IPS-20b (cell line): ENCODE data around the gene RRM2.

Experiments used
- H3K27ac ChIP-seq: one replicate; pipeline ENCODE4 v1.5.1; 2013; ENCODE audit warnings: low read length
- H3K27me3 ChIP-seq: 2 replicates; pipeline ENCODE4 v1.6.1; 2013; ENCODE audit warnings: mild to moderate bottlenecking, low read length, inconsistent platforms; ENCODE audit not compliant: insufficient read depth
- H3K36me3 ChIP-seq: 2 replicates; pipeline ENCODE4 v1.6.1; 2013; ENCODE audit warnings: low read depth, mild to moderate bottlenecking, inconsistent platforms, low read length, moderate library complexity; ENCODE audit not compliant: insufficient read depth
- H3K4me1 ChIP-seq: 2 replicates; pipeline ENCODE4 v1.6.1; 2013; ENCODE audit warnings: mild to moderate bottlenecking, control low read depth, inconsistent platforms, low read length, moderate library complexity; ENCODE audit not compliant: insufficient read depth
- H3K4me3 ChIP-seq: 2 replicates; pipeline ENCODE4 v1.5.1; 2013; ENCODE audit warnings: mild to moderate bottlenecking, low read length, inconsistent platforms
- H3K9ac ChIP-seq: 2 replicates; pipeline ENCODE4 v1.6.1; 2013; ENCODE audit warnings: low read depth, mild to moderate bottlenecking, inconsistent platforms, low read length, moderate library complexity
- H3K9me3 ChIP-seq: 2 replicates; pipeline ENCODE4 v1.6.1; 2013; ENCODE audit warnings: mild to moderate bottlenecking, low read depth, low read length, inconsistent platforms; ENCODE audit not compliant: insufficient read depth

The RRM2 gene

DNA sequence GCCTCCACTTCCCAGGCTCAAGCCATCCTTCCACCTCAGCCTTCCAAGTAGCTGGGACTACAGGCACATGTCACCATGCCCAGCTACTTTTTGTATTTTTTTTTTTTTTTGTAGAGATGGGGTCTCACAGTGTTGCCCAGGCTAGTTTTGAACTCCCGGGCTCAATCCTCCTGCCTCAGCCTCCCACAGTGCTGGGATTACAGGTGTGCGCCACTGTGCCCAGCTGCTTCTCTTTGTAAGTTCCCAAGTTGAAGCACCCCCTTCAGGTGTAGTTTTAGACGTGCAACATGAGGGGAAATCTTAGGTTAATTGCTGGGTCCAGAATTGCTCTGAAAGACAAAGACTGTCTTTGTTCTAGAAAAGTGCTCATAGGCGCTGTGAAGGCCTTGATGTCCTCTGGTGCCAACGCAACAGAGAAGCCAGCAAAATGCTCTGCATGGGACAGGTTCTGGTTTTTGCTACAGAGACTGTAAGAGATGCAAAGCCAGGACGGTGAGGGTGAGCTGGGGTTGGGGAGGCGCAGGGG, 46.6 kb downstream of the RRM2 start:
- H3K27ac ChIP-seq: no peak overlapping the region
- H3K4me3 ChIP-seq: no peak overlapping the region
- no peak overlapping the region for H3K9ac ChIP-seq
- H3K9me3 ChIP-seq: no peaks in the 10 kb centered on the region
- no peaks in the 10 kb centered on the region; the same call in 1 of the 2 replicates for H3K4me1 ChIP-seq
- H3K27me3 ChIP-seq: no peaks in the 10 kb centered on the region
- H3K36me3 ChIP-seq: peaks cover 5% of the 10 kb centered on the region; the same call in 1 of the 2 replicates

DNA sequence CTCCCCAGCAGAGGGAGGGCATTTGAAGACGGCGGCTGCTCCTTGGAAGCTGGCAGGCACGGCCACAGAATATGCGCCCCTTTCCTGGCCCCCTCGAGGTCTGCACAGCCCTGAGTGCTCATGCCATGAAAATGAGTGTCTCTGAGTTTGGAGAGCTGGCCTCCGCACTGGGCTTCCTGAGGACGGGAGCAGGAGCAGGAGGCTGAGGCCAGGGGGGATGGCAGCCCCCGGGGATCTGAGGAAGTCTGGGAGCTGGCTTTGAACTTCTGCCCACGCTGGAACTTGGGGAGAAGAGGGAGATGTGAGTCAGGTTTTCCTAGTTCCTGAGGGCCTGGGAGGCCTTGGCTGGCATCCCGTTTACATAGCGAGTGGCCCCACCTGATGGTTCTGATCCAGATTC, 47.0 kb downstream of the RRM2 start:
- Histone ChIP-seq H3K36me3 (no peaks in the 10 kb centered on the region), H3K27me3 (no peaks in the 10 kb centered on the region), H3K4me3 (no peak overlapping the region), H3K4me1 (no peaks in the 10 kb centered on the region; the same call in 1 of the 2 replicates), H3K9ac (no peak overlapping the region), H3K9me3 (no peaks in the 10 kb centered on the region), H3K27ac (no peak overlapping the region)

DNA sequence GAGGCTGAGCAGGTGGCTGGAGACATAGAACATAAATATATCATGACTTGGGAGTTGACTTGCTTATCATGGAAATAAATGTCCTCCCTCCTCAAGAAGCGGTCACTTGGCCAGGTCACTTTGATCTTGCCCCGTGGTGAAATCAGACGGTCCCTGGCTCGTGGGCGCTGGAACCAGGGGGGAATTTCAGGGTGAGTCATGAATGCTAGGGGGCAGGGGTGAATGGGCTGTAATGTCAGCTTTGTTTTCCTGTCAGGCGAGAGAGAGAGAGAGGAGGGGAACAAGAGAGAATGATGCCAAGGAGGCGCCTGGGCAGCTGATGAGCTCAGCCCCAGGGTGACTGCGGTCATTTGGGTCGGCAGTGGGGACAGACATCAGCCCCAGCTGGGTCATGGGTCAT, 47.7 kb downstream of the RRM2 start:
- Histone ChIP-seq H3K9me3 (no peaks in the 10 kb centered on the region), H3K4me3 (no peak overlapping the region), H3K9ac (no peak overlapping the region), H3K27me3 (no peaks in the 10 kb centered on the region), H3K36me3 (no peaks in the 10 kb centered on the region), H3K27ac (no peak overlapping the region), H3K4me1 (no peaks in the 10 kb centered on the region; the same call in 1 of the 2 replicates)

DNA sequence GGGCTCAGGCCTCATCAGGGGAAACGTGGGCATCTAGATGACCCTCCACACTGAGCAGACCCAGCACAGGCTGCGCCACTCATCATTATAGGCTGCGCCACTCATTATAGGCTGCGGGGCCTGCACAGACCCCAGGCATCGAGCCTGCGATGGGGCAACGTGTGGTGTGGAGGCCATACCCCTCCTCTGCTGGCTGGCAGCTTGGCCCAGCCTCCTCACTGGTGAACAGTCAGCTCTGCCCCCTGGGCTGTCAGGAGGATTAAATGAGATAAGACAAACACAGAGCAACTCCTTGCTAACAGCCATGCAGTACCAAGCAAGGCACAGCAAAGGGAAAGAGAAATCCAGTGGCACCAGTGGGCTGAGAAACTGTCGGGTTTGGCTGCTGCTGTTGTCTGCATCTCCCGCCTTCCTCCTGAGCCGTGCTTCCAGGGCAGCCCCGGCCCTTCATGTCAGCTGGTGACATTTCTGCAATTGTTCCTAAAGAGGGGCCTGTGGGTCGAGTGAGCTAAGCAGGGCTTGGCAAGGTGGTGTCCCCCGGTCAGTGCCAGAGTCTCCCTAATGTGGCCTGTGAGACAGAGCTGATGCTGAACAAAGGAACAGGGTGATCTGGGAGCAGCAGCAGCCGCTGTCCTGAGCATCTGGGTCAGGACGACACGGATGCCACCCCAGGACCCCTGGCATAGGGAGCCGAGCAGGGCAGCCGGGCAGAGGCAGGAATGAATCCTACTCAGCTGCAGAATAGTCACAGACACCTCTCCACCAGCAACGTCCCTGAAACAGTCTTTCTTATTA, 48.7 kb downstream of the RRM2 start:
- Histone ChIP-seq H3K9ac (no peak overlapping the region; the same call in 1 of the 2 replicates), H3K4me1 (no peaks in the 10 kb centered on the region; the same call in 1 of the 2 replicates), H3K9me3 (no peaks in the 10 kb centered on the region), H3K27me3 (no peaks in the 10 kb centered on the region), H3K4me3 (no peak overlapping the region), H3K27ac (no peak overlapping the region), H3K36me3 (no peaks in the 10 kb centered on the region)

DNA sequence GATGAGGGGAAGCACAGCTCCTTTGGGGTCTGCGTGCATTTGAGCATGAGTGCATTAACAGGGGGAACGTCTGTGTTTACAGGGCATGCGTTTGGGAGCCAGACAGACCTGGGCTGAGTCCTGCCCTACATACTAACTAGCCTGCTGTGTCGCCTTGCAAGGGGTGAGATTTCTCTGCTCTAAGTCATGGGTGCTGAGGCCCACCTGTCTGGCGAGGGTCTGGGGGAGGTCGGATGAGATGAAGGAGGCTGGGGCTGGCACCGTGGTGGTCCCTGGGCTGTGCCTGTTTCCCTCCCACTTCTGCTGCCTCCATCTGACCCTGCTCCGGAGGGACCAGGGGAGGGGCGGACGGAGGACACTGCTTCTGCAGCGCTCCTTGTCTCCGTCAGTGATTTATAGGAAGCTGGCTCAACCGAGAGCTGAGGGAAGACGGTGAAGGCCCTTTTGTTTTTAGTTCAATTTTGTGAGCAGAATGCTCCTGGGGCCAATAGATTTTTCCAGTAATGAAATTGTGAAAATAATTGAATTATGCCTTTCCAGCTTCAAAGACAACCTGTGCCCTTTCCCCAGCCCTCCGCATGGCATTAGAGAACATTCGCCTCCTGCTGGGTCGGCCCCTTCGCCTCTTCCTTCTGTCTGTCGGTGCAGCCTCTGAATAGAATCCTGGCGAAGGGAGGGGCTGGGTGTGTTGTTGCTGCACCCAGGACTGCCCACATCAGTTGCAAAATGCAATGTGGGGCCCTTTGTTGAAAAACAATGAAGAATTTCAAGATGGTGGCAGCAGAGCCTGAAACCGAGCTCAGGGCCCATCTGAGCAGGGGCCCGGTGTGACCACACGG, 49.7 kb downstream of the RRM2 start:
- Histone ChIP-seq H3K9me3 (no peaks in the 10 kb centered on the region), H3K27me3 (no peaks in the 10 kb centered on the region), H3K4me3 (no peak overlapping the region)

DNA sequence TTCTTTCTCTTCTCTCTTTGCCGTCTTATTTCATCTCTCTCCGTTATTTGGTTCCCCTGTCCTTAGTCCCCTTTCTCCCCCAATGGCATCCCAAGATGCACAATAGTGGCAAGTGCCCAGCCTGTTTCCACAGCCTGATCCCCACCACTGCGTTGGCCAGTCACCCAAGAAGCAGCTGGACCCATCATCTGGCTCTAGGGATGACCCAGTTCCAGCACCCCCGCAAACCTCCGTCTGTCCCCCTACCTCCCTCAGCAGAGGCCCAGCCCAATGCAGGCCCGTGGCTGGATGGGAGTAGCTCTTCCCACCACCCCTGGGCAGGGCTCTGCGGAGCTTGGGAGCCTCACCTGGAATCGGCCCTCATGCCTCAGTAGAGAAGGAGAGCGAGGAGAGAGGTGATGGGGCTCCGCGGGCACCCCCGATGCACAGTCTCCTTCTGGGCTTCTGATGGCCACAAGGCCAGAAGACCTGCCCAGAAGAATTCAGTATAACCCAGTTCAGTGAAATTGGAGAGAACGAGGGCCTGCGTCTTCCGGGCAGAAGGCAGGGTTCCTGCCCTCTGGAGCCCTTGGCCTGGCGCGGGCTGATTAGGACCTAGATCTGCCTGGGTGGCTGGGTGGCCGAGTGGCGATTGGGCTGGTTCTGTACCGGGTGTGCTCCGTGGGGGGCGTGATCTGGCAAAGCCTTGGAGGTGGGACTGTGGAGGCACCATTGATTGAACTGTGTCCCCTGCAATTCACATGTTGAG, 50.9 kb downstream of the RRM2 start:
- Histone ChIP-seq H3K36me3 (no peaks in the 10 kb centered on the region), H3K27me3 (no peaks in the 10 kb centered on the region), H3K4me1 (no peaks in the 10 kb centered on the region; the same call in 1 of the 2 replicates), H3K9me3 (no peaks in the 10 kb centered on the region), H3K4me3 (no peak overlapping the region), H3K27ac (no peak overlapping the region), H3K9ac (no peak overlapping the region)

More for the DNA sequence above, 49.7 kb downstream of the RRM2 start:
- Histone ChIP-seq H3K27ac (no peak overlapping the region), H3K4me1 (no peaks in the 10 kb centered on the region; the same call in 1 of the 2 replicates), H3K9ac (no peak overlapping the region), H3K36me3 (no peaks in the 10 kb centered on the region)

DNA sequence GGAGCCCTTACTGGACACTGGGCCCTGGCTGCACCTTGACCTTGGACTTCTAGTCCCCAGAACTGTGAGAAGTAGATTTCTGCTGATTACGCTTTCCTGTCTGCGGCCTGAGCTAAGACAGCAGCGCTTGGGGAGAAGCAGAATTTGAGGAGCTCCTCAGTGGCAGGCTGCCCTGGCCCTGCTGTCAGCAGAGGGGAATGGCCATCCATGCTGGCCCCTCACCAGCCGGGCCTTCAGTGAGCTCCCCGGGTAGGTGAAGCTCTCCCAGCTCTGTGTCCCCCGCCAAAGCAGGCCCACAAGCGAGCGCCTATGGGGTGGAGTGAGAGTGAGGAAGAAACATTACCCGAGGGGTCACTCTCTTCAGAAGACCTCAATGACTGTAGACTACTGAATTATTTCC, 51.6 kb downstream of the RRM2 start:
- Histone ChIP-seq H3K27me3 (no peaks in the 10 kb centered on the region), H3K4me3 (no peak overlapping the region), H3K9me3 (no peaks in the 10 kb centered on the region), H3K4me1 (no peaks in the 10 kb centered on the region; the same call in 1 of the 2 replicates), H3K36me3 (no peaks in the 10 kb centered on the region), H3K27ac (no peak overlapping the region), H3K9ac (no peak overlapping the region)

DNA sequence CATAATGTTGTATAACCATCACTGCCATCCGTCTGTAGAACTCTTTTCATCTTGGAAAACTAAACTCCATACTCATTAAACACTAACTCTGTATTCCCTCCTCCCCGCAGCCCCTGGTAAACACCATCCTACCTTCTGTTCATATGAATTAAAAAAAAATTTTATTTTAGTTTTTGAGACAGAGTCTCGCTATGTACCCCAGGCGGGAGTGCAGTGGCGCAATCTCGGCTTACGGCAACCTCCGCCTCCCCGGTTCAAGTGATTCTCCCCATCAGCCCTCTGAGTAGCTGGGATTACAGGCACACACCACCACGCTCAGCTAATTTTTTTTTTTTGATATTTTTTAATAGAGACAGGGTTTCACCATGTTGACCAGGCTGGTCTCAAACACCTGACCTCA, 52.9 kb downstream of the RRM2 start:
- Histone ChIP-seq H3K36me3 (no peaks in the 10 kb centered on the region), H3K27ac (no peak overlapping the region), H3K9me3 (no peaks in the 10 kb centered on the region)

DNA sequence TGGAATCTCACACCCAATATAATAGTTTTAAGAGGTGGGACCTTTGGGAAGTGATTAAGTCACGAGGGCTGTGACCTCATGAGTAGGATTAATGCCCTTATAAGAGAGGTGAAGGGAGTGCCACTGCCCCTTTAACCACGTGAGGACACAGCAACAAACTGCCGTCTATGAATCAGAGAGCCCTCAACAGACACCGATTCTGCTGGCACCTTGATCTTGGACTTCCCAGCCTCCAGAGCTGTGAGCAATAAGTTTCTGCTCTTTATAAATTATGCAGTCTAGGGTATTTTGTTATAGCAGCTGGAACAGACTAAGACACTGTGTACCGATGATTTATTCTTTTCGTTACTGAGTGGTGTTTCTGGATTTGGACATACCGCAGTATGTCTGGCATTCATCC, 56.2 kb downstream of the RRM2 start:
- Histone ChIP-seq H3K9me3 (no peaks in the 10 kb centered on the region), H3K36me3 (no peaks in the 10 kb centered on the region), H3K9ac (no peak overlapping the region), H3K4me3 (no peak overlapping the region), H3K27ac (no peak overlapping the region), H3K4me1 (no peaks in the 10 kb centered on the region), H3K27me3 (no peaks in the 10 kb centered on the region)

More for the DNA sequence above, 52.9 kb downstream of the RRM2 start:
- H3K4me3 ChIP-seq: no peak overlapping the region
- no peaks in the 10 kb centered on the region for H3K27me3 ChIP-seq
- no peak overlapping the region for H3K9ac ChIP-seq
- no peaks in the 10 kb centered on the region; the same call in 1 of the 2 replicates for H3K4me1 ChIP-seq

DNA sequence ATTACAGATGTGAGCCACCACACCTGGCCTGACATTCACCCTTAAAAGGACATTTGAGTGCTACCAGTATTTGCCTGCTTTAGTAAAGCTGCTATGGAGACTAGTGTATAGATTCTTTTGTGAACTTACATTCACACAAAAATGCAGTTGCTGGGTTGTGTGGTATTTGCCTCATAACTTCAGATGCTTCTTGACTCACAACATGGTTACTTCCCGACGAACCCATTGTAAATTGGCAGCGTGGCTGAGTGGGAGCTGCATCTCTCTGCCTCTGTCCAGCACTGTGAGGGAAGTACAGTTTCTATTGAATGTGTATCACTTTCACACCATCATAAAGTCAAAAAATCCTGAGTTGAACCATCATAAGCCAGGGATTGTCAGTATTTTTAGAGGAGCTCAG, 56.9 kb downstream of the RRM2 start:
- Histone ChIP-seq H3K4me3 (no peak overlapping the region), H3K4me1 (no peaks in the 10 kb centered on the region), H3K36me3 (no peaks in the 10 kb centered on the region), H3K9me3 (no peaks in the 10 kb centered on the region), H3K27me3 (no peaks in the 10 kb centered on the region), H3K9ac (no peak overlapping the region), H3K27ac (no peak overlapping the region)

DNA sequence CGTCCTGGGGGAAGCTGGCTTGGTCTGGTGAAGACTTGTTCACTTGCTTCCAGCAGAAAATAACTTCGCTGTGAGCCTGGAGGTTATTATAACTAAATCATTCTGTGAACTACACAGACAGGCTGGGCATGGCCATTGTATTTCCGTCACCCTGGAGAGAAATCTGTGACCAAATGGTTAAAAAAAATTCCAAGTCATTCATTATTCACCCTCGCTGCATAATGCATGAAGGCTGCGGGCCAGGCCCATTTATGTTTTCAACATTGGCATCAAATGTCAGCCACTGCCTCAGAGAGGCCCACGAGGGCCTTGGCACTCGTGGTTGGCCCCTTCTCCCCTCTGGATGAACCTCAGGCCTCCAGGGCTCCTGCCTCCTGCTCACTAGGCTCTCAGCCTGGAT, 57.7 kb downstream of the RRM2 start:
- H3K4me3 ChIP-seq: no peak overlapping the region
- no peaks in the 10 kb centered on the region for H3K27me3 ChIP-seq
- no peaks in the 10 kb centered on the region for H3K4me1 ChIP-seq

More for the DNA sequence above, 57.7 kb downstream of the RRM2 start:
- Histone ChIP-seq H3K9me3 (no peaks in the 10 kb centered on the region), H3K9ac (no peak overlapping the region), H3K27ac (no peak overlapping the region), H3K36me3 (no peaks in the 10 kb centered on the region)
